Parathyroid adenoma (tissue), 2 donors: ENCODE data around the gene SLC9A6.
A peak's percentile ranks its signal among the peaks of the same experiment; 100 is the strongest.

Experiments used
- H2AFZ ChIP-seq: fragments of 300-600 bp; sonication (generic); one replicate; pipeline ENCODE4 v1.7.0; 2017; ENCODE audit warnings: antibody characterized with exemption, mild to moderate bottlenecking
- H3K27ac ChIP-seq: fragments of 300-600 bp; sonication (generic); one replicate; pipeline ENCODE4 v1.7.0; 2017
- H3K27me3 ChIP-seq: fragments of 300-600 bp; sonication (generic); one replicate; pipeline ENCODE4 v1.7.0; 2017; ENCODE audit warnings: low read length; ENCODE audit not compliant: control insufficient read depth, insufficient read depth
- H3K36me3 ChIP-seq: fragments of 300-600 bp; sonication (generic); one replicate; pipeline ENCODE4 v1.7.0; 2017; ENCODE audit warnings: low read length; ENCODE audit not compliant: control insufficient read depth, insufficient read depth
- H3K4me1 ChIP-seq: fragments of 300-600 bp; sonication (generic); one replicate; pipeline ENCODE4 v1.7.0; 2017; ENCODE audit warnings: control low read depth
- H3K4me2 ChIP-seq: fragments of 300-600 bp; sonication (generic); one replicate; pipeline ENCODE4 v1.7.0; 2017; ENCODE audit warnings: low read length
- H3K4me3 ChIP-seq: fragments of 300-600 bp; sonication (generic); one replicate; pipeline ENCODE4 v1.7.0; 2017; ENCODE audit warnings: low read depth, low read length
- H3K79me2 ChIP-seq: fragments of 300-600 bp; sonication (generic); one replicate; pipeline ENCODE4 v1.7.0; 2017; ENCODE audit warnings: control low read depth
- H3K9ac ChIP-seq: fragments of 300-600 bp; sonication (generic); one replicate; pipeline ENCODE4 v1.7.0; 2017; ENCODE audit warnings: mild to moderate bottlenecking
- H3K9me3 ChIP-seq: fragments of 300-600 bp; sonication (generic); one replicate; pipeline ENCODE4 v1.7.0; 2017; ENCODE audit warnings: low read length; ENCODE audit not compliant: control insufficient read depth
- TF ChIP-seq, protein P1 (sequence below): fragments of 300-600 bp; sonication (generic); IDR thresholded peaks from one replicate; pipeline ENCODE4 v1.7.0; 2017; ENCODE audit warnings: antibody characterized with exemption, mild to moderate bottlenecking
- donor health status: primary hyperparathyroidism.

The SLC9A6 gene

DNA sequence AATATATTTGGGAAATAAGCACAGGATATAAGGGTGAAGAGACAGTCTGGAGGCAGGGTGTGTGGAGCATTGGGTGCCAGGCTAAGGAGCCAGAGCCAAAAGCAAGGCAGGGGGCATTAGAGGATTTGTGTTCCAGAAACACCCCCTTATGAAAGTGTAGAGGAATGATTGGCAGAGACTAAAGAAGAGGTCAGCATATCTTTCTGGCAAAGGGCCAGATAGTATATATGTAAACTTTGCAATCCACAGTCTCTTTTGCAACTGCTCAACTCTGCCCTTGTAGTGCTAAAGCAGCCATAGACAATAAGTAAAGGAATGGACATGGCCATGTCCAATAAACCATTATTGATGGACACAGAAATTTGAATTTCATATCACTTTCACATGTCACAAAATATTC, 3.6 kb upstream of the SLC9A6 start:
- Histone ChIP-seq H2AFZ (no peak overlapping the region), H3K79me2 (peaks cover 2% of the 10 kb centered on the region), H3K4me2 (no peak overlapping the region), H3K27ac (no peak overlapping the region), H3K36me3 (no peaks in the 10 kb centered on the region), H3K9ac (no peak overlapping the region), H3K4me3 (no peak overlapping the region), H3K4me1 (no peaks in the 10 kb centered on the region), H3K9me3 (no peaks in the 10 kb centered on the region), H3K27me3 (no peaks in the 10 kb centered on the region)
- TF ChIP-seq, protein P1, sequence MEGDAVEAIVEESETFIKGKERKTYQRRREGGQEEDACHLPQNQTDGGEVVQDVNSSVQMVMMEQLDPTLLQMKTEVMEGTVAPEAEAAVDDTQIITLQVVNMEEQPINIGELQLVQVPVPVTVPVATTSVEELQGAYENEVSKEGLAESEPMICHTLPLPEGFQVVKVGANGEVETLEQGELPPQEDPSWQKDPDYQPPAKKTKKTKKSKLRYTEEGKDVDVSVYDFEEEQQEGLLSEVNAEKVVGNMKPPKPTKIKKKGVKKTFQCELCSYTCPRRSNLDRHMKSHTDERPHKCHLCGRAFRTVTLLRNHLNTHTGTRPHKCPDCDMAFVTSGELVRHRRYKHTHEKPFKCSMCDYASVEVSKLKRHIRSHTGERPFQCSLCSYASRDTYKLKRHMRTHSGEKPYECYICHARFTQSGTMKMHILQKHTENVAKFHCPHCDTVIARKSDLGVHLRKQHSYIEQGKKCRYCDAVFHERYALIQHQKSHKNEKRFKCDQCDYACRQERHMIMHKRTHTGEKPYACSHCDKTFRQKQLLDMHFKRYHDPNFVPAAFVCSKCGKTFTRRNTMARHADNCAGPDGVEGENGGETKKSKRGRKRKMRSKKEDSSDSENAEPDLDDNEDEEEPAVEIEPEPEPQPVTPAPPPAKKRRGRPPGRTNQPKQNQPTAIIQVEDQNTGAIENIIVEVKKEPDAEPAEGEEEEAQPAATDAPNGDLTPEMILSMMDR, result no peak

DNA sequence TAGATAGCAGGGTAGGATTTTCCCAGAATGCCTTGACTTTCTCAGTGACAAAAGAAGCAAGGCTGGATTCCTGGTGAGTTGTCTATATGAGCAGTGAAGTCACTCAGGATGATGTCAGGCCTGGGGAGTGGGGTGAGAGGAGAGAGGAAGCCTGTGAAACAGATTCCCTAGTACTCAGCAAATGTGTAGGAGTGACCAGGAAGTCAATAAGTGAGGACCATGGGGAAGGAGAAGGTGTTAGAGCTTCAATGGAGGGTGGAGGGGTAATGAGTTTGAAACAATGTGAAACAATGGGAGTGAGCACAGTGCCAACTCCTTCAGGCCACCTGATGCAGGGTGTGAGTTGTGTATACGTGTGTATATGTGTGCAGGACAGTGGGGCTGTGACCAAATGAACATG, 2.4 kb upstream of the SLC9A6 start:
- H3K27me3 ChIP-seq, result no peaks in the 10 kb centered on the region
- TF ChIP-seq, protein P1, result no peak
- peaks cover 2% of the 10 kb centered on the region for H3K79me2 ChIP-seq
- H3K9ac ChIP-seq, result no peak overlapping the region
- H3K4me1 ChIP-seq, result no peaks in the 10 kb centered on the region
- H3K36me3 ChIP-seq, result no peaks in the 10 kb centered on the region
- H3K4me2 ChIP-seq, result no peak overlapping the region
- no peak overlapping the region for H3K4me3 ChIP-seq
- no peaks in the 10 kb centered on the region for H3K9me3 ChIP-seq
- H2AFZ ChIP-seq, result no peak overlapping the region
- H3K27ac ChIP-seq, result no peak overlapping the region

DNA sequence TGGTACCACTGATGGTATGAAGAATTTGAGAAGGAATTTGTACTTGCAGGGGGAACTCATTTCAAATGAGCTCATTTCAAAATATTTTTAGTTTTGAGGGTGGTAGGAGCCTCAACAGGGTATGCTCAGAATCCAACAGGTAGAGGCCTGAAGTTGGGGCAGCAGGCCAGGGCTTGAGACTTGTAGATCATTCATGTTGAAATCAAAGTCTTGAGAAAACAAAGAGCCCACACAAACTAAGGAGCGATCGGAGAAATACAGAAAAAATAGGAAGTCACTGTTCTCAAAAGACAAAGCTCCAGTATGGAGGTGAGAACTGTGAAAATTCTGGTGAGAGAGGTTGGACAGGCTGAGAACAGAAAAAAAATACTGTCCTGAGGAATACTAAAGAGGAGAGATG, 979 bp upstream of the SLC9A6 start:
- no peaks in the 10 kb centered on the region for H3K36me3 ChIP-seq
- H3K4me1 ChIP-seq, result no peaks in the 10 kb centered on the region
- no peaks in the 10 kb centered on the region for H3K9me3 ChIP-seq
- peaks cover 2% of the 10 kb centered on the region for H3K79me2 ChIP-seq
- H3K27ac ChIP-seq, result peak overlapping the region; percentile 75
- H2AFZ ChIP-seq, result peak overlapping the region; percentile 88
- peak overlapping the region; percentile 65 for H3K4me2 ChIP-seq
- H3K9ac ChIP-seq, result no peak overlapping the region
- TF ChIP-seq, protein P1, result no peak
- peak overlapping the region; percentile 68 for H3K4me3 ChIP-seq
- H3K27me3 ChIP-seq, result no peaks in the 10 kb centered on the region

DNA sequence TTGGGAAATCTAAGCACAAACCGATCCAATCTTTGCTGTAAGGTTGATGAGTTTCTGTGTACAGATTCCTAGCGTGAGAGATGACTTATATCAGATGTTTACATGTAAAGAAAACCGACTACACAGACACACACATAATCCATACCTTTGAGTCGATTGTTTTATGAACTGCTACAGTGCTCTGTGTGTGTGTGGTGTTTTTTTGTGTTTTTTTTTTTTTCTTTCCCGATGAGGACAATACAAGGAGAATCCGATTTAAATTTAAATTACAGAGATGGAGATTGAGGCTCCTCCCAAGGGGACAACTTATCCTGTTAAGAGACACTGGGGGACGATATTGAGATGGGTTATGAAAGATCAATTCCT, 461 bp upstream of the SLC9A6 start:
- TF ChIP-seq, protein P1, result no peak
- Histone ChIP-seq H3K9ac (no peak overlapping the region), H3K36me3 (no peaks in the 10 kb centered on the region), H3K27ac (peak overlapping the region; percentile 75), H3K4me2 (peak overlapping the region; percentile 65), H3K9me3 (no peaks in the 10 kb centered on the region), H3K79me2 (peaks cover 2% of the 10 kb centered on the region), H3K4me1 (no peaks in the 10 kb centered on the region), H3K4me3 (peak overlapping the region; percentile 68), H2AFZ (peak overlapping the region; percentile 88), H3K27me3 (no peaks in the 10 kb centered on the region)

DNA sequence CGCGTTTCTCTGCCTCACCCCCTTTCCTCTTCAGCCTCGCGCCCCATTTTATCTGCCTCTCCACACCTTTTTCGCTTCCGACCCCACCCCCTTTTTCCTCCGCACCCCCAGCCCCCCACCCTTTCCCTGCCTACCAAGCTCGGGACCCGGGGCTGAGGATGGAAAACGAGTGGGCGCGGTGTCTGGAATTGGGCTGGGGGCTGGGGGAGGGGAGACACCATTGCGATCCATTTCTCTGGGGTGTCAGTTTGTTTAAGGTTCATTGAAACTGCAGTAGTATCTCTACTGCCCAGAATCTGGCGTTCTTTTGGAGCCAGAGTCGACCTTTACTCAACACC, 707 bp downstream of the SLC9A6 start:
- Histone ChIP-seq H3K9ac (no peak overlapping the region), H3K27me3 (no peaks in the 10 kb centered on the region), H2AFZ (peak overlapping the region; percentile 88), H3K79me2 (peaks cover 2% of the 10 kb centered on the region), H3K4me1 (no peaks in the 10 kb centered on the region), H3K9me3 (no peaks in the 10 kb centered on the region), H3K36me3 (no peaks in the 10 kb centered on the region), H3K27ac (peak overlapping the region; percentile 75), H3K4me2 (peak overlapping the region; percentile 69), H3K4me3 (peak overlapping the region; percentile 68)
- TF ChIP-seq, protein P1, result no peak
